ENCODE measurements around the gene DNAH14.

DNAH14 gene

DNA sequence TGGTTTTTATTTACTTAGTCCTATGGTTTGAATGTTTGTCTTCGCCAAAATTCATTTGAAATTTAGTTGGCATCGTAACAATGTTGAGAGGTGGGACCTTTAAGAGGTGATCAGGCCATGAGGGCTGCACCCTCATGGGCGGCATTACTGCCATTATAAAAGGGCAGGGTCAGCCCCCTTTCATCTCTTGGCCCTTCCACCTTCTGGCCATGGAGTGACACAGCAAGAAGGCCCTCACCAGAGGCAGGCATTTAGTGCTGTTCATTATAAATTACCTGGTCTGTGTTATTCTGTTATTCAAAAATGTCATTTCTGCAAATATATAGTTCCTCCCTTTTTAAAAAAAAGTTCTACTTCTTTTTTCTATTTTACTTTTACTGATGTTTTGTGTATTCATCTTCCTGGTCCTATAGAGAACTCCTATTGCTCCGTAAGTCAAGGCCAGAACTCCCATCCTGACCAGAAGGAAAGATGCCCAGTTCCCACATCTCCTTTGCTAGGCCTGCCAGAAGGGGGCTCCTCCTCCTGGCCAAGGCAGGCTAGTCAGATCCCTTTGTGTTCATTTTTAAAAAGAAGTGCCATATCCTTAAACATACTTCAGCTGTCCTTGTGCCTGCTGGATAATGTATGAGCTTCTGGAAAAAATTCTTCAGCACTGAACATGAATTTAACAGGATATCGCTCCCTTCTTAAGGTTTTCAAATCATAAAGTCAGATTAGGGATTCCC is 508.4 kb downstream of the DNAH14 start:
- TF ChIP-seq, protein P1, sequence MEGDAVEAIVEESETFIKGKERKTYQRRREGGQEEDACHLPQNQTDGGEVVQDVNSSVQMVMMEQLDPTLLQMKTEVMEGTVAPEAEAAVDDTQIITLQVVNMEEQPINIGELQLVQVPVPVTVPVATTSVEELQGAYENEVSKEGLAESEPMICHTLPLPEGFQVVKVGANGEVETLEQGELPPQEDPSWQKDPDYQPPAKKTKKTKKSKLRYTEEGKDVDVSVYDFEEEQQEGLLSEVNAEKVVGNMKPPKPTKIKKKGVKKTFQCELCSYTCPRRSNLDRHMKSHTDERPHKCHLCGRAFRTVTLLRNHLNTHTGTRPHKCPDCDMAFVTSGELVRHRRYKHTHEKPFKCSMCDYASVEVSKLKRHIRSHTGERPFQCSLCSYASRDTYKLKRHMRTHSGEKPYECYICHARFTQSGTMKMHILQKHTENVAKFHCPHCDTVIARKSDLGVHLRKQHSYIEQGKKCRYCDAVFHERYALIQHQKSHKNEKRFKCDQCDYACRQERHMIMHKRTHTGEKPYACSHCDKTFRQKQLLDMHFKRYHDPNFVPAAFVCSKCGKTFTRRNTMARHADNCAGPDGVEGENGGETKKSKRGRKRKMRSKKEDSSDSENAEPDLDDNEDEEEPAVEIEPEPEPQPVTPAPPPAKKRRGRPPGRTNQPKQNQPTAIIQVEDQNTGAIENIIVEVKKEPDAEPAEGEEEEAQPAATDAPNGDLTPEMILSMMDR (IDR thresholded peaks at IDR 0.05; ENCODE audit: low read depth, low read length, missing control alignments), result peak; percentile 73
- DNase-seq (ENCODE audit: low read depth), result no peak
- in situ Hi-C loops (cut with HindIII; ENCODE audit: low sequenced_read_pairs), result no loop called here
- H3K4me3 ChIP-seq (ENCODE audit: low read depth, low read length), result no peak overlapping the region

DNA sequence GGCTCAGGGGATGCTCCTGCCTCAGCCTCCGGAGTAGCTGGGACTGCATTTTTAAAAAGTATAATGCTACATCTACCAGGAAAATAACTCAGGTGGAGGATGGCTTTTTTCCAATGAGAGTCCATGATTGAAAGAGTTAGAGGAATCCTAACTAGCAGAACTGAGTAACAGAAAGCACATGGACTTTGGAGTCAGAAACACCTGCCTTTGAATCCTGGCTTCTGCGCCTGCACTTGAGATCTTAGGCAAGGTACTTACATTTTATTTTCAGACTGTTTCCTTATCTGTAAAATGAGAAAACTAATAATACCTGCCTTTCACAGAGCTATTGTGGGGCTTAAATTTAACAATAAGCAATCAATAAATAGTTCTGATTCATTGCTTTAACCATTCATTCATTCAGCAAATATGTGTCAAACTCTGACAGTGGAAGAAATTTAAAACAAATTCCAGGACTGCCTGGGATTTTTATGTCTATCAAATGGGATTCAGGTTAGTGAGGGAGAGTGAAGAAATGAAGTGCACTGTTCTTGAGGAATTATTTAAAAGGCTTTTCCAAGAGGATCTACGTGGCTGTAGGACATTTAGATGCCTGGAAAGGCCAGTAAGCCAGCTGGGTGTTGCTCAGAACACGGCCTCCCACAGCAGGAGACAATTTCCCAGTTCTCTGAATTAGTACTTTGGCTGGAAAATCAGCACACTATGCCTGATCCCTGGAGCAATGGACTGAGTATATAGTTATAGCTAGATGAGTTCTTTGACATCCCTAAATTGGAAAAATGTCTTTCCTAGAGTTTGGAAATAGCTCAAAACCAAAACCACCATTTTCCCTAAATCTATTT is 511.1 kb downstream of the DNAH14 start:
- in situ Hi-C loops (cut with HindIII; ENCODE audit: low sequenced_read_pairs), result no loop called here
- no peak overlapping the region for H3K4me3 ChIP-seq (ENCODE audit: low read depth, low read length)
- TF ChIP-seq, protein P1 (IDR thresholded peaks at IDR 0.05; ENCODE audit: low read depth, low read length, missing control alignments), result no peak
- DNase-seq (ENCODE audit: low read depth), result no peak

DNA sequence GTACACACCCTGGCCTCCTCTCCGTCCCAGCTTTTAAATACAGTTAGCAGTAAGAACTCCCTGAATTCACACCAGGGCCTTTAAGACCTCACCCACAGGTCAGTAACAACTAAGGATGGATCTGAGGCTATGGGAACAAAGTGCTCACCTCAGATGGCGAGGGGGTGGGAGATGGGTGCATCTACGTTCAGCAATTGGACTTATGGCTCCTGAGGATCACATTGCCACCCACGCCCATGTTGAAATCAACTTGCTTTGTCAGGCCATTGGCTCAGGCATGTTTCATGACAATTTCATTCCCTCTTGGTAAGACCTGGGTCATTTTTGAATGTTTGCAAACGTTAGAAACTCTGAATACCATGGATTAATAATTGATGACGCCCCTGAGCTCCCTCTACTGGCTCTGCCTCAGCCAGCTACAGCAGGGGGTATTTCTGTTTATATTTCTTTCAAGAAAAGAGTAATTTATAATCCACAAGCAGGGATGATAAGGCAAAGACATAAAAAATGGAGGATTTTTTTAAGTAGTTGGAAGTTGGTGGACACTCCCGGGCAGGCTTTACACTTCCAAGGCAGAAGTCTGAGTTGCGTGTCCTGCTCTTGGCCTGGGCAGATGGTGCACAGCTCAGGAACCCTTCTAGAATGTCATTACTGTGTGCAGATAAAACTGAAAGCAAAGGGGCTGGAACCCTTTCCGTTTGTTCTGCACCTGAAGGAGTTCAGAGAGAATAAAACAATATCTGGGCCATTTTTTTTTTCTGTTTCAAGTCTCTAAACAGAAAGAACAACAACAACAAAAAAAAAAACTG is 512.0 kb downstream of the DNAH14 start:
- no peak overlapping the region for H3K4me3 ChIP-seq (ENCODE audit: low read depth, low read length)
- in situ Hi-C loops (cut with HindIII; ENCODE audit: low sequenced_read_pairs), result no loop called here
- TF ChIP-seq, protein P1 (IDR thresholded peaks at IDR 0.05; ENCODE audit: low read depth, low read length, missing control alignments), result peak; percentile 24
- DNase-seq (ENCODE audit: low read depth), result no peak

DNA sequence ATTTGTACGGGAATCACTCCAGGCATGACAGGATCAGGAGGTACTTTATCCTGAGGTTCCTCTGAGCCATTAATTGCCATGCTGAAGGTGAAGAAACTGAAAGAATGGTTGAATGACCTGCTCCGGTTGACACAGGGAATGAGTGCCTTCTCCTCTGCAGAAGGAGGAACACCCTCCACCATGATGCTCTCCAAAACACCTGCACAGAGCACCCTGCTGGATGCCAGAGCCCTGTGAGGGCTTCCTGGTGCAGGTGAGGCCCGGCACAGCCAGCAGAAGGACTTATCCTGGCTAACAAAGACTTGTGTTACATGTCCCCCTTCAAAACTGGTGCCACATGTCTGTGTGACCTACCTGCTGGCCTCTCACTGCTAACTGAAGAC is 512.6 kb downstream of the DNAH14 start:
- TF ChIP-seq, protein P1 (IDR thresholded peaks at IDR 0.05; ENCODE audit: low read depth, low read length, missing control alignments), result no peak
- DNase-seq (ENCODE audit: low read depth), result no peak
- in situ Hi-C loops (cut with HindIII; ENCODE audit: low sequenced_read_pairs), result no loop called here
- no peak overlapping the region for H3K4me3 ChIP-seq (ENCODE audit: low read depth, low read length)

DNA sequence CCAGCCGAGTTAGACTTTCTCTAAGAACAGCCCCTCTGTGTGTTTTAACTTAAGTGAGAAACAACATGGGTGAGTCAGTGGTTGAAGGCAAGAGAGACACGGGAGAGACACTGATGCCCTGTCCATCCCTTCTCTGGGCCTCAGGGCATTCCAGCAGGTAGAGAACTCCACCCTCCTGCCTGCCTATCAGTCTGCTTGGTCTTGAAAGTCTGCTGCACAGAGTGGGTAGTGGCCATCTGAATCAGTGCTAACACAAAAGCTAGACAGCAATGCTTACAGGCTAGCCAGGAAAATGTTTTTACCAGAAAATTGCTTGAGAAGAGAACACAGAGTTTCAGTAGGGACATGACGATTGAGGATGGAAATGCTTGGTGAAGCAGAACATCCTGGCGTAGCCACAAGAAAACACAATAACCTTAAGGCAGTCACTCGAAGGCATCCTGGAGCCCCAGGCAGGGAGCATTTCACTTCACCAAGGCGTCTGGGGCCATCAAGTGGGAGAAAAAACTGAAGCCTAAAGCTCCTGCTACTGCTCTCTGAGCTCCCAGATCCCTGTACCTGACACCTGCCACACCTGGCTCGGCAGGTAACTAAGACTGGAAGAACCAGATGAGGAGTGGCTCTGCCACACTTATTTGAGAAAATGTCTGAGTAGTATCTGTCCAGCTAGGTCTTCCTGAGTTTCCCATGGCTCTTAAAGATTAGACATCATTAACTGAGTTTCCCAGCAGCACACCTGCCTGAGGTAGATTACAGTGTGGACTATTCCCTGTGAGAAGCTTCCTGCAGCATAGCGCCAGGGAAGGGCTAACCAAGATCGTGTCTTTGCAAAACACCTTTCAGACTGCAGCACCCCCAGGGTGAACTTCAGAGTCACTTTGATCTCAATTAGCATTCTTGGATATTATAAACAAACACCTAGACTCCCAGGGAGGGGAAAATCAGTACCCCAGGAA is 516.4 kb downstream of the DNAH14 start:
- TF ChIP-seq, protein P1 (IDR thresholded peaks at IDR 0.05; ENCODE audit: low read depth, low read length, missing control alignments), result no peak
- no peak overlapping the region for H3K4me3 ChIP-seq (ENCODE audit: low read depth, low read length)
- in situ Hi-C loops (cut with HindIII; ENCODE audit: low sequenced_read_pairs), result no loop called here
- DNase-seq (ENCODE audit: low read depth), result no peak

Measured in astrocyte of the cerebellum (primary cell).